Muscle of leg (tissue), 11 donors: ENCODE results near the gene C1orf210. TPM values are rescaled to one million over a fixed set of nuclear protein-coding genes. Genes with fewer than 3 reads are reported as not detected.

Source experiments
- DNase-seq: peaks from one replicate; pipeline ENCODE4 v3.0.0; 2013
- H3K27ac ChIP-seq: one replicate; pipeline ENCODE4 v1.5.1; 2013; ENCODE audit warnings: mild to moderate bottlenecking, low read length, control low read depth
- H3K27me3 ChIP-seq: one replicate; pipeline ENCODE4 v1.6.1; 2013; ENCODE audit warnings: low read length; ENCODE audit not compliant: control insufficient read depth, insufficient read depth
- H3K36me3 ChIP-seq: one replicate; pipeline ENCODE4 v1.6.1; 2013; ENCODE audit warnings: low read length; ENCODE audit not compliant: control insufficient read depth, insufficient read depth
- H3K4me1 ChIP-seq: one replicate; pipeline ENCODE4 v1.6.1; 2013; ENCODE audit warnings: low read length; ENCODE audit not compliant: control insufficient read depth, insufficient read depth
- H3K4me3 ChIP-seq: one replicate; pipeline ENCODE4 v1.5.1; 2013; ENCODE audit warnings: low read length, control low read depth
- H3K9me3 ChIP-seq: replicated peaks from 2 replicates; pipeline ENCODE4 v1.6.1; 2013; ENCODE audit warnings: low read depth, low read length; ENCODE audit not compliant: control insufficient read depth
- WGBS: methylation state at CpG from one replicate; pipeline ENCODE4 v1.1.5; 2013; ENCODE audit warnings: missing lambda C conversion rate; ENCODE audit not compliant: insufficient coverage; 5-methylcytosine and 5-hydroxymethylcytosine counted together
- polyA plus RNA-seq, 8 donors: library from polyadenylated mRNA; unstranded; fragments of 120-200 nt; gene quantifications; one replicate each; pipeline versions ENCODE4 v1.2.1 to v1.2.3, GENCODE V29; 2013; ENCODE audit warnings: inconsistent platforms in 1 of 8, low replicate concordance in 1 of 8; ENCODE audit not compliant: insufficient read length in 8 of 8, insufficient read depth in 1 of 8
- total RNA-seq: library from RNA; stranded (reverse); fragments of 120-200 nt; gene quantifications from one replicate; pipeline ENCODE4 v1.2.4, GENCODE V29; 2013

The C1orf210 gene
- total and polyA plus RNA-seq, 9 donors: 0.13 to 2.9 (median 0.80) TPM; not detected in 6

DNA sequence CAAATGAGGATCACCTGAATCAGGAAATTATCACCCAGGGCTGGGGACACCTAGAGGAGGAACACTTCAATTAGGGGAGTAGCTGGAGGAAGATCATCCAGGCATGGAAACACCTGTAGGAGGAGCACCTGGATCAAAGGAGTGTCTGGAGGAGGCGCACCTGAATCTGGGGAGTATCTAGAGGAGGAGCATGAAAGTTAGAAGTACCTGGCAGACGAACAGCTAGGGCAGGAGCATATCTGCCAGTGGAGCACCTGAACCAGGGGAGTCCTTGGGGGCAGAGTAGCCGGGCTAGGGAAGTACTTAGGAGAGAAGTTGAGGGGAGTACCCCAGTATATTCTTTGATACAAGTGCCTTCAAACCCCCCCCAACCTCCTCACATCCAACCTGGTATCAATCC, 1.3 kb downstream of the C1orf210 start:
- H3K4me1 ChIP-seq: no peaks in the 10 kb centered on the region
- H3K4me3 ChIP-seq: no peak overlapping the region
- H3K27me3 ChIP-seq: peaks cover 4% of the 10 kb centered on the region
- WGBS: 79% methylated on average over 2 of the region's 3 CpGs
- no peak for DNase-seq
- H3K27ac ChIP-seq: no peak overlapping the region
- H3K9me3 ChIP-seq: no peaks in the 10 kb centered on the region
- no peaks in the 10 kb centered on the region for H3K36me3 ChIP-seq

DNA sequence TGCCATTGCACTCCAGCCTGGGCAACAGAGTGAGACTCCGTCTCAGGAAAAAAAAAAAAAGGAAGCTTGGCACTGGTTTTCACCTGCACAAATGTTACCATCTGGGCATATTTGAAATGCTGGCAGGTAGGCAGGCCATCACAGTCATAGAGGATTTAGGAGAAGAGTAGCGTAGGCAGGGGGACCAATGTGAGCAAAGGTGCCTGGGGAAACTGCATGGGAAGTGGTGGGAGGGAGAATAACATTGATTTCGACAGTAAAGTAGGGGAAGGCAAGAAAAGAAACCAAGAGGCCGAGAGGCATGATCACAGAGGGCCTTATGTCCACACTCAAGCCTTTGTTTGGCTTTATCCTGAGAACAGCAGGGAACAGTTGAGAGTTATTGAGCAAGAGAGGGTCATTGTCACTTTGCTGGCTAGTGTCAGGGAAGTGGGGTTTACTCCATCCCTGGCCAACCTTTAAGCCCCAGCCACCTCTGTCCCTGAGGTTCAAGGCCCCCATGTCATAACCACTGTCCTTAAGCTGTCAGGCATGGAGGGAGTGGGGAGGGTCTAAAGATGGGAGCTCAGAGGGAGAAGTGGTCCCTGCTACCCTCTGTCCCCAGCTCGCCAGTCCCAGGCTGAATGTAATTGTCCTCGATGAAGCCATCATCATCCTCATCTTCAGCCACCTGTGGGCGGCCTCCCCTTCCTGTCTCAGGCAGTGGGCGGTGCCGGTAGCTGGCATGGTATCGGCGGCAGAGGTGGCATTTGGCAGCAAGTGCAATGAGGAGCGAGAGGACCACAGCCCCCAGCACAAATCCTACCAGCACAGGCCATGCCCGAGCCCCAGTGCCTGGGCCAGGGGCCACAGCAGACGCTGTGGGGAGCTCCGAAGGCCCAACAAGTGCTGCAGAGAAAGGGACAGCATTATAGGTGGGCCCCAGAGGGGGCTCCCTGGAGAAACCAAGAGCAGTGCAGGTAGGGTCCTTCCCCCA, 2.9 kb downstream of the C1orf210 start:
- Histone ChIP-seq H3K27ac (no peak overlapping the region), H3K27me3 (peaks cover 4% of the 10 kb centered on the region), H3K9me3 (no peaks in the 10 kb centered on the region), H3K4me1 (no peaks in the 10 kb centered on the region), H3K36me3 (no peaks in the 10 kb centered on the region), H3K4me3 (no peak overlapping the region)
- no peak for DNase-seq
- WGBS: 82% methylated on average over 12 of the region's 15 CpGs

DNA sequence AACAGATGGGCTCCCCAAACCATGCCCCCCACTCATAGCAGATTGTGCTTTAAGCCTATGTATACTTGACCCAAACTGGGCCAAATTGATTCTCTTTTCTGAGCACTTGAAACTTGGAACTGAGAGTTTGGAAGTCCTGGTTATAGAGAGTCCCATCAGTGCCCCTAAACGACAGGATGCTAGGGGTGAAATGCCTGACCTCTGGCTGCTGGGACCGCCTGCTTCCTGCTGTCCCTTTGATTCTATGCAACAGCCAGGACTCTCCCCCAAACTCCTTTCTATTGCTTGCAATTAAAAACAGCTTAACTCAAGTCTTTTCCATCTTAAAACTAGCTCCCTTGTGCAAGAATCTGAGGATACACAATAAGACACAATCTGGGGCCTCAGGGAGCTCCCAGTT, 4.7 kb downstream of the C1orf210 start:
- no peaks in the 10 kb centered on the region for H3K4me1 ChIP-seq
- H3K27me3 ChIP-seq: peaks cover 7% of the 10 kb centered on the region
- 15% methylated on average over 2 of the region's 2 CpGs for WGBS
- H3K36me3 ChIP-seq: no peaks in the 10 kb centered on the region
- no peak overlapping the region for H3K27ac ChIP-seq
- H3K4me3 ChIP-seq: no peak overlapping the region
- H3K9me3 ChIP-seq: no peaks in the 10 kb centered on the region
- no peak for DNase-seq

DNA sequence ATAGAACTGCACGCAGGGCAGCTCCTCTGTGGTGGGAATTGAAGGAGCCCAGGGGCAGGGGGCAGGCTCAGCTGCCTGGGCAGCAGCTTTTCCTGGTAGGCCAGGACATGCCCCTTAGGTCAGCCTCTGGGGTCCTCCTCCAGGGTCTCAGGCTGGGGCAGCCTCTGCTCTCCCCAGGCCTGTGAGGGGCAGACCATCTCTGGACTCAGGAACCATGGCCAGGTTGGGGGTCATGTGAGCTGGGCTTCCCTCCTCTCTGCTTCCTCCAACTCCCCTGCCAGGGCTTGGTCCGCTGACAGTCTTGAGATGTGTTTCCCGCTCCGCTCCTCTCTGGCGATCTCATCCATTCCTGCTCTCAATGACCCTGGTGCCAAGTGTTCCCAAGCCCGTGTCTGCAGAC, 5.7 kb downstream of the C1orf210 start:
- no peak for DNase-seq
- 82% methylated on average over 6 of the region's 6 CpGs for WGBS
- no peak overlapping the region for H3K27ac ChIP-seq
- H3K4me1 ChIP-seq: no peaks in the 10 kb centered on the region
- H3K36me3 ChIP-seq: no peaks in the 10 kb centered on the region
- no peak overlapping the region for H3K4me3 ChIP-seq
- peaks cover 5% of the 10 kb centered on the region for H3K27me3 ChIP-seq
- no peaks in the 10 kb centered on the region for H3K9me3 ChIP-seq

DNA sequence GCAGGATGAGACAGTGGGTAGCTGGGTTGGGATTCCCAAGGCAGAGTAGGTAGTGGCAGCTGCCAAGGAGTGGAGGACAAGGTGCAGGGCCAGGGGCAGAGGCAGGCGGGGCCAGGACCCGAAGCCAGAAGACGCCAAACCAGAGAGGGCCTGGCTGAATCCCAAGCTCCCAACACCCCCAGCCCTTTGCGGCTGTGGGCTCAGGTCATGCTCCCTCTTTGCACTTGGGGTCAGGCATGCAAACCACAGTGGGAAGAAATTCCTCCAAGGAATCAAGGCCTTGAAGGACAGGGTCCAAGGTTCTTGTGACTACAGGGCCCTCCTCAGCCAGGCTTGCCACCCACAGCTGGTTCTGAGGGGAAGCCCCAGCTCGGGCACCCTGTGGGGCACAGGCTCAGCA, 6.2 kb downstream of the C1orf210 start:
- Histone ChIP-seq H3K4me1 (peaks cover 5% of the 10 kb centered on the region), H3K27me3 (peaks cover 5% of the 10 kb centered on the region), H3K36me3 (no peaks in the 10 kb centered on the region), H3K27ac (no peak overlapping the region), H3K9me3 (no peaks in the 10 kb centered on the region), H3K4me3 (no peak overlapping the region)
- DNase-seq: no peak
- 93% methylated on average over 4 of the region's 5 CpGs for WGBS

DNA sequence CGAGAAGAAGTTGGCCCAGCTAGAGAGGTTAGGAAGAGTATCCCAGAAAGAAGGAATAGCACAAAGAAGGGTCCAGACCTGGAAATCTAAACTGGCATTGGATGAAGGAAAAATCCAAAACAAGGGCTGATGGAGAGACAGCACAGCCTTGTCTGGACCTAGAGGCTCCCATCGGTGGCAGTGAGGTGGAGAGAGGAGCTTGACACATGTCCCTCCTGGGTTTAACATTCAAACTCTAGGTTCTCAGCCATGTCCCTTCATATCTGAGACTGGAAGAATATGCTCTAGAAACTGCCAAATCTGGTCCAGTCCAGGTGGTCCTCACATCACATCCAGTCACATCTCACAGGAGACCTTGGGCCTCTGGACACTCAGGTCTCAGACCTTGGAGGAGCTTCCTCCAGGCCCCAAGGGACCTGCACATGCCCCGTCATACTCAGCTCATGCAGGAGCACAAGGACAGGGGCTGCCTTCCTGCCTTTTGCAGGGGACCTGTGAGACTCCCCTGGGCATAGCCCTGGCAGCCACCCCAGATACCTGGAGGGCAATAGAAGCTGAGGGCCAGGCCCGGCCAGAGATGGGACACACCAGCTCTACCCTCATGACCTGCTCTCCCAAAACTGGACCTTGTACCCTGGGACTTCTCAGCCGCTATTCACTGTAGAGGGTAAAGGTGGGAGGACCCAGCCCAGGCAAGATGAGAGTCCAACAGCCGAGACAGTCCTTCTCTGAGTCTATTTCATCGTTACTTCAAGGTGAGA, 8.1 kb downstream of the C1orf210 start:
- Histone ChIP-seq H3K27ac (no peak overlapping the region), H3K4me1 (peaks cover 7% of the 10 kb centered on the region), H3K27me3 (peaks cover 5% of the 10 kb centered on the region), H3K4me3 (no peak overlapping the region), H3K9me3 (no peaks in the 10 kb centered on the region), H3K36me3 (no peaks in the 10 kb centered on the region)
- WGBS: 74% methylated on average over 4 of the region's 7 CpGs
- DNase-seq: no peak

DNA sequence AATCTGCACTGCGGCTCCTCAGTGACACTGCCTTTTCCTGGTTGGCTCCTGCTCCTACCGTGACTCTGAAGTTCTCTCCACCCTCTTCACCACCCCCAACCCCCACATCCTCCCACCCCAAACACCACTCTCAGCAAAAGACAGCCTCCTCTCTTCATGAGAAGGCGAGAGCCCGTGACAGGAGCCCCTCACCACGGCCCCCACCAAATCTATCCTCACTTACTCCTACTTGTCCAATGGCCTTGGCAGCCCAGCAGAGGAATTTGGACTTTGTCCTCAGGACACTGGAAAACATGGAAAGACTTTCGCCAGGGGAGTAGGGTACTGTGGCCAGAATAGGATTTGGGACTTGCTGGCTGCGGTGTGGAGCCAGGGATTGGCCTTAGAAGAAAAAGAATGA, 8.7 kb downstream of the C1orf210 start:
- 52% methylated on average over 4 of the region's 7 CpGs for WGBS

DNA sequence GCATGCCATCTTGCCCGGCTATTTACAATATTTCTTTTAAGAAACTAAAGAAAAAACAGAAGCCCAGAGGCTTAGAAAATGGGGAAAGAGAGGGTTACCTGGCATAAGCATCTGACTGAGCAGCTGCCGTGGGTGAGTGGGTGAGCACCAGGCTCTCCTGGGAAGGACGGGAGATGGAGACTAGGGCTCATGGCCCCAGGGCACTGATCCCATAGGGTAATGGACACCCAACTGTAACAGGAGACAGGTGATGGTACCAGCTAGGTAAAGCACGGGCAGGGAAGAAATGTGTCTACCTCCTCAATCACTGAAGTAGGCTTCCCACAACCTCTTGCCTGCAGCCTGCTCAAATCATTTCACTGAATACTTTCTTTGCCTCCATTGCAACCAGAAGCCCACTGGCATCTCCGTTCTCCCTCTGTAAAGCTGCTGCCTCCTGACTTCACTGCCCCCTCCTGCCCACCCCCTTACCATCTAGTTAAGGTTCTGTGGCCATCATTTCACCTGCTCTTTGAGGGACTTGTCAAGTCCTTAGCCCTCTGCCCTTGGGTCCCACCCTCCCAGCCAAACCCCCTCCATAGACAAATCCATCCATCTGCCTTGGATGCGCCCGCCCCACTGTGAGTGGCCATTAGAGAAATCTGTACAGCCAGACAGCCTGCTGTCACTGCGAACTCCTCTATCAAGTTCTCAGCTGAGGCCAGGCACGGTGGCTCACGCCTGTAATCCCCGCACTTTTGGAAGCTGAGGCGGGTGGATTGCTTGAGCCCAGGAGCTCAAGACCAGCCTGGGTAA, 9.4 kb downstream of the C1orf210 start:
- Histone ChIP-seq H3K9me3 (no peaks in the 10 kb centered on the region), H3K36me3 (no peaks in the 10 kb centered on the region), H3K27me3 (peaks cover 7% of the 10 kb centered on the region), H3K4me3 (no peak overlapping the region), H3K27ac (no peak overlapping the region), H3K4me1 (peaks cover 7% of the 10 kb centered on the region)
- WGBS: 74% methylated on average over 8 of the region's 12 CpGs
- DNase-seq: no peak

More for the DNA sequence above, 8.7 kb downstream of the C1orf210 start:
- Histone ChIP-seq H3K4me1 (peaks cover 7% of the 10 kb centered on the region), H3K4me3 (no peak overlapping the region), H3K9me3 (no peaks in the 10 kb centered on the region), H3K36me3 (no peaks in the 10 kb centered on the region), H3K27ac (no peak overlapping the region), H3K27me3 (peaks cover 5% of the 10 kb centered on the region)
- peak; percentile 15 for DNase-seq

DNA sequence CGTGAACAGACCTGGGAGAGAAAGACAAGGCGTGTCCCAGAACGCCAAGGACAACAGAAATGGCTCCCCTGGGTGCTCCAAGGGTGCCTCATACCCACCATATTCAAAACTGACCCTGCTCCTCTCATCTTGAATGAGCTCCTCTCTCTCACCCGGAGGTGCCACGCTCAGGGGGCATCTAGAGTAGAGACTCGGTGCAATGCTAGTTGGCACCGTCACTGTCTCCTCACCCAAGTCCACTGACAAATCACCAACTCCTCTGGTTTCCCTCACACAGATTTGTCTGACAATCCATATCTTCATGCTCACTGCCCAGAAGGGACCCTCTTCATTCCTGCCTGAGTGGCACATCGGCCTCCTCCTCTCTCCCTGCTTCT, 10.6 kb downstream of the C1orf210 start:
- H3K9me3 ChIP-seq: no peaks in the 10 kb centered on the region
- 93% methylated on average over 5 of the region's 8 CpGs for WGBS
- no peak overlapping the region for H3K4me3 ChIP-seq
- DNase-seq: no peak
- H3K36me3 ChIP-seq: no peaks in the 10 kb centered on the region
- H3K4me1 ChIP-seq: peaks cover 13% of the 10 kb centered on the region
- H3K27me3 ChIP-seq: peaks cover 15% of the 10 kb centered on the region
- no peak overlapping the region for H3K27ac ChIP-seq
